Measurements from ENCODE around the gene ITGA7.

- no peak for TF ChIP-seq CTCF (IDR thresholded peaks at IDR 0.05)
- TF ChIP-seq TCF7L2 (IDR thresholded peaks at IDR 0.05; ENCODE audit: low read depth, low read length): no peak
Observed at GRCh38 chr12:55721601-55722213, 14.0 kb upstream of the ITGA7 start.

Measured in Panc1 (cell line).